Measurements from ENCODE around the gene FKBP15. TPM values are rescaled to one million over a fixed set of nuclear protein-coding genes. Genes with fewer than 3 reads are reported as not detected.

Gene FKBP15
- total RNA-seq, 1 experiment from 2014 or later, result 33.5 TPM

DNA sequence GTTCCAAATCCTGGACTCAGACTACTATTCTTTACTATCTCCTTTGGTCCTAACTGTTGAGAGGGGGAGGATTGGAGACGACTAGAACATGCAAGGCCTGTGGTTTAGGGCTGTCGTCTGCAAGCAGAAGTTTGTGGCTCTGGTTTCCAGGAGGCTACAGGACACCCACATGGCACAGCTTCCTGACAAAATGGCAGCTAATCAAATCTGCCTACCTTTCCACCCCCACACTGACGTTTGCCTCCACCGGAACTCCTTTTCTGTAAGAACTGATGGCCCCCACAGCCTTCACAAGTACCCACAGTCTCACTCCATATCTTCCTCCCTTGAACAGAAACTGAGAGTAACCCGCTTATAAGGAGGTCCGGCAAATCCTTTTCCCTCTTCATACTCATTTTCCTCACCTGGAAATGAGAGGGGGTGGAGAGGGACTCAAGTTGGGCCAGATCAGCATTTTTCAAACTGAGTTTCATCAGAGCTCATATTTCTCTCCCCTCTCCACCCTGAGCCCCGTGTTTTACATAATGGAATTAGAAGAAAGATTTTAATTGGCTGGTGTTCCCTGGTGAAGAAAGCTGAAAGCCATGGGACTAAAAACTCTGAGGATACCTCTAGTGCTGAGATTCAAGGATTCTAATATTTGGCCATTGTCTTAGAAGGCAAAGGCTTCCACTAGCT is 65.0 kb downstream of the FKBP15 start:
- TF ChIP-seq EZH2 (IDR thresholded peaks at IDR 0.05; ENCODE audit: low read depth) (no peak), CTCF (conservative IDR thresholded peaks at IDR 0.05) (no peak)
- Histone ChIP-seq H3K4me3 (no peak overlapping the region), H4K20me1 (ENCODE audit: insufficient read depth) (no peaks in the 10 kb centered on the region), H3K79me2 (ENCODE audit: low read depth) (no peaks in the 10 kb centered on the region), H3K27me3 (ENCODE audit: insufficient read depth, low read depth) (no peaks in the 10 kb centered on the region), H3K4me1 (replicated peaks; ENCODE audit: insufficient read depth) (peaks cover 25% of the 10 kb centered on the region), H3K9me3 (ENCODE audit: insufficient read depth, low read depth) (no peaks in the 10 kb centered on the region), H3F3A (ENCODE audit: insufficient read depth, low read depth) (peaks cover 9% of the 10 kb centered on the region), H3K4me2 (no peak overlapping the region), H2AFZ (no peak overlapping the region), H3K36me3 (ENCODE audit: low read depth) (no peaks in the 10 kb centered on the region), H3K9me2 (ENCODE audit: insufficient read depth) (no peaks in the 10 kb centered on the region), H3K27ac (no peak overlapping the region)
- POLR2A ChIA-PET (ENCODE audit: unreplicated experiment), result interaction anchor here (0.7 kb wide), 1 partner anchor 65 kb away, joined by 3 read pairs; the partner anchor contains the start of gene SLC31A1
- intact Hi-C loops (cut with micrococcal nuclease; ENCODE audit: unreplicated experiment), result loop anchor here (10.0 kb wide), 1 partner anchor 119 kb away; the partner anchor contains the start of genes CDC26 and PRPF4
- BruUV-seq (replicated peaks), result no TSS peak
- no peak for DNase-seq
- CTCF ChIA-PET, result no interaction called here

GRCh38 chr9:113154946-113155345 is 66.1 kb downstream of the FKBP15 start:
- Histone ChIP-seq H3K79me2 (ENCODE audit: low read depth) (no peaks in the 10 kb centered on the region), H3K4me2 (no peak overlapping the region), H3K9me3 (ENCODE audit: insufficient read depth, low read depth) (no peaks in the 10 kb centered on the region), H4K20me1 (ENCODE audit: insufficient read depth) (no peaks in the 10 kb centered on the region), H3F3A (ENCODE audit: insufficient read depth, low read depth) (peaks cover 9% of the 10 kb centered on the region), H3K4me3 (no peak overlapping the region), H3K27ac (no peak overlapping the region), H3K9me2 (ENCODE audit: insufficient read depth) (no peaks in the 10 kb centered on the region), H2AFZ (no peak overlapping the region), H3K36me3 (ENCODE audit: low read depth) (no peaks in the 10 kb centered on the region), H3K27me3 (ENCODE audit: insufficient read depth, low read depth) (no peaks in the 10 kb centered on the region), H3K4me1 (replicated peaks; ENCODE audit: insufficient read depth) (peaks cover 31% of the 10 kb centered on the region)
- DNase-seq, result no peak
- BruUV-seq (replicated peaks), result no TSS peak
- TF ChIP-seq EZH2 (IDR thresholded peaks at IDR 0.05; ENCODE audit: low read depth) (no peak), CTCF (conservative IDR thresholded peaks at IDR 0.05) (no peak)
- POLR2A ChIA-PET (ENCODE audit: unreplicated experiment), result interaction anchor here (0.7 kb wide), 1 partner anchor 233 kb away, joined by 3 read pairs; no protein-coding TSS in a partner anchor
- intact Hi-C loops (cut with micrococcal nuclease; ENCODE audit: unreplicated experiment), result loop anchor here (5.0 to 10.0 kb wide), 2 partner anchors 120 to 187 kb away; partner anchors contain the start of genes CDC26, PRPF4 and WDR31
- CTCF ChIA-PET, result interaction anchor here (1.1 kb wide), 1 partner anchor 119 kb away, joined by 3 read pairs; no protein-coding TSS in a partner anchor

- H3K27me3 ChIP-seq (ENCODE audit: insufficient read depth, low read depth), result no peaks in the 10 kb centered on the region
- H3K4me2 ChIP-seq, result no peak overlapping the region
- no peaks in the 10 kb centered on the region for H3K36me3 ChIP-seq (ENCODE audit: low read depth)
- intact Hi-C loops (cut with micrococcal nuclease; ENCODE audit: unreplicated experiment), result loop anchor here (5.0 to 10.0 kb wide), 2 partner anchors 120 to 188 kb away; partner anchors contain the start of genes CDC26, PRPF4 and WDR31
- BruUV-seq (replicated peaks), result no TSS peak
- H4K20me1 ChIP-seq (ENCODE audit: insufficient read depth), result no peaks in the 10 kb centered on the region
- H3K9me3 ChIP-seq (ENCODE audit: insufficient read depth, low read depth), result no peaks in the 10 kb centered on the region
- CTCF ChIA-PET, result interaction anchor here (1.1 kb wide), 1 partner anchor 119 kb away, joined by 3 read pairs; no protein-coding TSS in a partner anchor
- no peaks in the 10 kb centered on the region for H3K9me2 ChIP-seq (ENCODE audit: insufficient read depth)
- peaks cover 9% of the 10 kb centered on the region for H3F3A ChIP-seq (ENCODE audit: insufficient read depth, low read depth)
- peaks cover 31% of the 10 kb centered on the region for H3K4me1 ChIP-seq (replicated peaks; ENCODE audit: insufficient read depth)
- no peak for DNase-seq
- POLR2A ChIA-PET (ENCODE audit: unreplicated experiment), result interaction anchor here (0.7 kb wide), 1 partner anchor 232 kb away, joined by 3 read pairs; no protein-coding TSS in a partner anchor
- H3K79me2 ChIP-seq (ENCODE audit: low read depth), result no peaks in the 10 kb centered on the region
- H3K27ac ChIP-seq, result no peak overlapping the region
- no peak for TF ChIP-seq CTCF (conservative IDR thresholded peaks at IDR 0.05)
- no peak for TF ChIP-seq EZH2 (IDR thresholded peaks at IDR 0.05; ENCODE audit: low read depth)
- no peak overlapping the region for H2AFZ ChIP-seq
- no peak overlapping the region for H3K4me3 ChIP-seq
These were observed 66.6 kb downstream of the FKBP15 start for GRCh38 chr9:113154471-113154870.
